ENCODE measurements around the gene ACKR4. TPM values are rescaled to one million over a fixed set of nuclear protein-coding genes. Genes with fewer than 3 reads are reported as not detected.
"Not testable (repeated sequence)": the region's sequence is repeated elsewhere in the genome, so short reads cannot be mapped to it uniquely, and the experiment has no call there.

ACKR4 gene
- total RNA-seq, 1 donor from 2014 or later, result 1.6 TPM

DNA sequence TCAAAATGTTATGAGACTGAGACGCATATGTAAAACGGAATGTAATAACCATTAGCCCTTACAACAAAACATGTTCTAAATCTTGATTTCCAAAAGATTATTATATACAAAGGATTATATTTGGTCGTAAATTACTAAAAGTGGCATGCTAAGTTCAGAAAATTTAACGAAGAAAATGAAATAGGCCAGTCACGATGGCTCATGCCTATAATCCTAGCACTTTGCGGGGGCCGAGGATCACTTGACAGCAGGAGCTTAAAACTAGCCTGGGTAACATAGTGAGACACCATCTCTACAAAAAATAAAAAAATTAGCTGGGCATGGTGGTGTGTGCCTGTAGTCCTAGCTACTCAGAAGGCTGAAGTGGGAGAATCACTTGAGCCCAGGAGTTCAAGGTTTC lies 33.5 kb downstream of the ACKR4 start:
- DNase-seq (ENCODE audit: low spot score), result no peak
- intact Hi-C loops (cut with DNase I), result no loop called here

- intact Hi-C loops (cut with DNase I), result no loop called here
- DNase-seq (ENCODE audit: low spot score), result no peak
Observed at GRCh38 chr3:132635052-132635451, 38.0 kb downstream of the ACKR4 start.

GRCh38 chr3:132637590-132637989 lies 40.5 kb downstream of the ACKR4 start:
- no peak for DNase-seq (ENCODE audit: low spot score)
- intact Hi-C loops (cut with DNase I), result no loop called here

DNA sequence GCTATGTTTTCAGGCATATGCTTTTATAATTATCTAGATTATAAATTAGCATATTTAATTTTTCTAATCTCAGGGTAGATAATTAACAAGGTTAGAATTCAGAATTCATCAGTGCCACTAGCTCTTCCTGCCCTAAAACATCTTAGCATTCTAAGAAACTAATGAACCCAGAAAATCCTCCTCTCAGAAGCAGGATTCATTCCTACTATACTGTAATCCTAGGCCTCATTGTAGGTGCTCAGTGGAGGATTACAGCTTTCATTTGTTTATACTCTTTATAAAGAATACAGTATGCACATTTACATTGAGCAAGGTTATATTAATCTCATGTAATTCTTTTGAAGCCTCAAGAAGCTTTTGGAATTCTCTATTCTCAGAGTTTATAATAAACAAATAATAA lies 41.6 kb downstream of the ACKR4 start:
- intact Hi-C loops (cut with DNase I), result no loop called here
- DNase-seq (ENCODE audit: low spot score), result no peak

DNA sequence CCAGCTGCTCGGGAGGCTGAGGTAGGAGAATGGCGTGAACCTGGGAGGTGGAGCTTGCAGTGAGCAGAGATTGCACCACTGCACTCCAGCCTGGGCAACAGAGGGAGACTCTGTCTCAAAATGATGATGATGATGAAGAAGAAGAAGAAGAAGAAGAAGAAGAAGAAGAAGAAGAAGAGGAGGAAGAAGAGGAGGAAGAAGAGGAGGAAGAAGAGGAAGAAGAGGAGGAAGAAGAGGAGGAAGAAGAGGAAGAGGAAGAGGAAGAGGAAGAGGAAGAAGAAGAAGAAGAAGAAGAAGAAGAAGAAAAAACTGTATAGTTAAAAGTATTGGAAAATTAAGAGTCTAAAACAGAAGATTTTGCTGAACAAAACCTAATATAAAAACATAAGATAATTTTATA lies 44.4 kb downstream of the ACKR4 start:
- DNase-seq (ENCODE audit: low spot score); intact Hi-C loops (cut with DNase I): not testable (repeated sequence)

DNA sequence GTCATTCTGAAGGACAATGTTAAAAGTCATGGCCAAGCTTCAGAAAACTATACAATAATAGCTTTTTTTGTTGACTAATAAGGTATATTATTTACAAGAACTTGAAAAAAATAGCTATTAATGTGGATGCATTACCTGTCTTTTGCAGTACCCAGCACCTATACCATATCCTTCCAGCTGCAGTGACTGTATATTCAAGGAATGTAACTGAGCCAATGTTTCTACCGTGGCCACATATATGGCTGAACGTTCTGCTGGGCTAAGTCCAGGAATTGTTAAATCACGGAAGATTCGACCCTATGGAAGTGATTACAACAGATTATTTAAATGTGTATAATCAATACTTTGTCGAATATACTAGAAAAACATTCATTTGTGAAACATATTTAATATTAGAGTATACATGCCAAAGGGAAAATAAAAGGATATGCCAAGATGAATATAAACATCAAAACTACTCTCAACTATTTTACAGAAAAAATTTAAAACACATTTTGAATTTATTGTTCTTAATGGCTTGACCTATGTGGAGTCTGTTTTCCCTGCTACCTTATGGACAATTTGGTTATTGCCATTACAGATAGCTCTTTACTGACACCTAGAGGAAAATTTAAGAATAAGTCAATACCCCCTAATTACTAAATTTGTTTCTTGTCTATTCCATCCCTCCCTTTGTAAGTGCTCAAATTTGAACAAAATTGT lies 44.9 kb downstream of the ACKR4 start:
- DNase-seq (ENCODE audit: low spot score), result no peak
- intact Hi-C loops (cut with DNase I), result loop anchor here (2.0 kb wide), 1 partner anchor 105 kb away; no protein-coding TSS in a partner anchor

- intact Hi-C loops (cut with DNase I), result loop anchor here (2.0 kb wide), 1 partner anchor 106 kb away; no protein-coding TSS in a partner anchor
- no peak for DNase-seq (ENCODE audit: low spot score)
Observed at GRCh38 chr3:132642539-132642847, 45.4 kb downstream of the ACKR4 start.

GRCh38 chr3:132643366-132643765 lies 46.3 kb downstream of the ACKR4 start:
- intact Hi-C loops (cut with DNase I), result loop anchor here (2.0 kb wide), 1 partner anchor 107 kb away; no protein-coding TSS in a partner anchor
- no peak for DNase-seq (ENCODE audit: low spot score)

DNA sequence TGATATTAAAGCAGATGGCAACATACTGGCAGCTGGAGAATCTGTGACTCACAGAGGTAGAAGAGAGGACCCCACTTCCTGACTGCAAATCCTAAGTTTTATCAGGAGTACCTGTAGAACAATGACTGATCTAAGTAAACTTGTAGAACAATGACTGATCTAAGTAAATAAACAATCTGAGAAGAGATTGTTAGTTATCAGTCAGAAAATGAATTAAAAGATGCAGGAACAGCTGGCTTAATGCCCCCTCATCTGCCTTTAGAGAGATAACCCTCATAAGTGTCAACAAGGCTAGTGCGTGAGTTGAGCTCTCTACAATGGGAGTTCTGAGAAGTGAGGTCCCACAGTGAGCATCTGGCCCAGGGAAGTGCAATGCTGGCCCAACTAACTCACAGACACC lies 48.0 kb downstream of the ACKR4 start:
- DNase-seq (ENCODE audit: low spot score), result no peak
- intact Hi-C loops (cut with DNase I), result no loop called here

- intact Hi-C loops (cut with DNase I), result no loop called here
Observed at GRCh38 chr3:132650153-132650552, 53.1 kb downstream of the ACKR4 start.

More at GRCh38 chr3:132650153-132650552, 53.1 kb downstream of the ACKR4 start:
- no peak for DNase-seq (ENCODE audit: low spot score)

Other genes starting within 250 kb of the ACKR4 start
- gene DNAJC13, start 179.8 kb upstream of the ACKR4 start, total RNA-seq, result 39.9 TPM
- gene ACAD11, start 62.5 kb downstream of the ACKR4 start, total RNA-seq, result 26.2 TPM
- 29.0 TPM for gene UBA5, start 63.1 kb downstream of the ACKR4 start, total RNA-seq
- gene NPHP3, start 125.1 kb downstream of the ACKR4 start, total RNA-seq, result 13.6 TPM